GM19239 (cell line): ENCODE data around the gene ITGA1.
"Not testable (repeated sequence)": the region's sequence is repeated elsewhere in the genome, so short reads cannot be mapped to it uniquely, and the experiment has no call there.

Experiments used
- DNase-seq: peaks from one replicate; pipeline ENCODE4 v3.0.0; 2011; ENCODE audit warnings: low spot score; ENCODE audit not compliant: insufficient read length
- FAIRE-seq: peaks from 2 replicates; lab custom pipeline; 2011; peaks lifted over from hg19 to GRCh38; lab: Jason Lieb, UNC

ITGA1 gene

DNA sequence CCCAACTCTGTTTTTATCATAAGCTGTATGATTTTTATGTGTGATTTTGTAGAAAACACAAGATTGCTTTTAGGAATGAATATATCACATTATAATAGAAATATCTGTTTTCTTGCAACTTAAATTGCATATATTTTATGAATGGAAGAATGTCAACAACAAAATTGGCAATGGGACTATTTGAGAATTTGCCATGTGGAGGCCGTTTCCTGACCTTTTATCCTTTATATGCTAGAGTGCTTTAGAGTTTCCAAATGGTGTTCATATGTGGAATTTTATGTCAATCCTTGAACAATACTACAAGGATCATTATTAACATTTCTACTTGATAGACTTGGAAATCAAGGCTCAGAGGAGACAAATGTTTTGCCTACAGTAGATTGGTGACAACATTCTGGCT is 34.2 kb downstream of the ITGA1 start:
- DNase-seq = no peak
- FAIRE-seq = no peak

- no peak for FAIRE-seq
- no peak for DNase-seq
Observed at GRCh38 chr5:52822437-52822836, 34.7 kb downstream of the ITGA1 start.

- no peak for FAIRE-seq
Observed at GRCh38 chr5:52824827-52825226, 37.1 kb downstream of the ITGA1 start.

GRCh38 chr5:52825826-52826225 is 38.1 kb downstream of the ITGA1 start:
- no peak for DNase-seq
- no peak for FAIRE-seq

More at GRCh38 chr5:52824827-52825226, 37.1 kb downstream of the ITGA1 start:
- DNase-seq = no peak

DNA sequence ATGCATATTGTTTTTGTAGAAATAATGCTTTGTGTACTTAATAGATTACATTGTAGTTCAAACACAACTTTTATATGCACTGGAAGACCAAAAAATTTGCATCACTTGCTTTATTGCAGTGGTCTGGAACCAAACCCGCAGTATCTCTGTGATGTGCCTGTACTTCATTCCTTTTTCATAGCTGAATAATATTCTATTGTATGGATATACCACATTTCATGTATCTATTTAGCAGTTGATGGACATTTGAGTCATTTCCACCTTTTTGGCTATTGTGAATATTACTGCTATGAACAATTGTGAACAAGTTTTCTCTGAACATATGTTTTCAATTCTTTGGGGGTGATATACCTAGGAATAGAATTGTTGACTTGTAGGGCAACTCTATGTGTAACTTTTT is 40.1 kb downstream of the ITGA1 start:
- FAIRE-seq = no peak
- no peak for DNase-seq

DNA sequence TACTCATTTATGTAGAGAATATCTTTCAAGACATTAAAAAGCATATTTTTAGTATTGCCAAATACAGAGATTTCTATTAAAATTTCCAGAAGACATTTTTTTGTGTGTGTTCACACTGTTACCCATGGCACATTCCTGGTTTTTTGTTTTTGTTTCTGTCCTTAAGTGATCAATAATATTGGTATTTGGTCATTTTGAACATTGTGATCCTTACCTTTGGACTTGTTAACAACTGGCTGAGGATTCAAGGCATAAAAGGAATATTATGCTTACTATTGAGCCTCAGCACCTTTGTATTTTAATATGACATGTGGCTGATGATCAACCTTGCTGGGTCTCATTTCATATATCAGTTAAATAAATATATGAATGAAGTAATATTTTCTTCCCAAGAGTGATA is 41.9 kb downstream of the ITGA1 start:
- no peak for DNase-seq
- FAIRE-seq = no peak

DNA sequence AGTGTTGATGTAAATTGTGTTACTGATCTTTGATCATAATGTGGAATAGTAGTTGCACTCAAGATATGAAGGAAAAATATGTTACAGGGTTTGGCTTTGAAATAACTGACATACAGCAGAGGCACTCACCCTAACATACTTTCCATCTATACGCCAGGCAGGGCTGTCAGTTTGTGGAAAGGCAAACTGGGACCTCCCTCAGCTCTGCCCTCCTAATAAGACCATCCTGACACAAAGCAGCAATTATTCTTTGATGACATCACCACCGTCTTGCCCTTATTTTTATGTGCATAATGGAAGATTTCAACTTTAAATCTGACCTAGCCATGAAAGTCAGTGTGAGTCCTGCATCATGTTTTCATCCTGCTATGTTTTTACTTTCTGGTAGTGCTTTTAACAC is 42.9 kb downstream of the ITGA1 start:
- FAIRE-seq = no peak
- no peak for DNase-seq

- no peak for DNase-seq
- no peak for FAIRE-seq
Observed at GRCh38 chr5:52831786-52832511, 44.2 kb downstream of the ITGA1 start.

DNA sequence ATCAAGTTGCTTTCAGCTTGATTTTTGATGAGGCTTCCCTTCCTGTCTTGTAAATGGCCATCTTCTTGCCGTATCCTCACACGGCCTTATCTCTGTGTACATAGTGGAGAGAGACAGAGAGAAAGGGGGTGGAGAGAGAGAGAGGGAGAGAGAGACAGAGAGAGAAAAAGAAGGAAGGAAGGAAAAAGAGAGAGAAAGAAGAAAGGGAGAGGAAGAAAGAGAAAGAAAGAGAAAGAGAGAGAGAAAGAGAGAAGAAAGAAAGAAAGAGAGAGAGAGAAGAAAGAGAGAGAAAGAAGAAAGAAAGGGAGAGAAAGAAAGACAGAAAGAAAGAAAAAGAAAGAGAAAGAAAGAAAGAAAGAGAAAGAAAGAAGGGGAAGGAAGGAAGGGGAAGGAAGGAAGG is 46.6 kb downstream of the ITGA1 start:
- FAIRE-seq (no peak), DNase-seq (no peak)

- FAIRE-seq = no peak
- no peak for DNase-seq
Observed at GRCh38 chr5:52837068-52837467, 49.4 kb downstream of the ITGA1 start.

- DNase-seq = no peak
- FAIRE-seq = no peak
Observed at GRCh38 chr5:52837591-52838001, 49.9 kb downstream of the ITGA1 start.

DNA sequence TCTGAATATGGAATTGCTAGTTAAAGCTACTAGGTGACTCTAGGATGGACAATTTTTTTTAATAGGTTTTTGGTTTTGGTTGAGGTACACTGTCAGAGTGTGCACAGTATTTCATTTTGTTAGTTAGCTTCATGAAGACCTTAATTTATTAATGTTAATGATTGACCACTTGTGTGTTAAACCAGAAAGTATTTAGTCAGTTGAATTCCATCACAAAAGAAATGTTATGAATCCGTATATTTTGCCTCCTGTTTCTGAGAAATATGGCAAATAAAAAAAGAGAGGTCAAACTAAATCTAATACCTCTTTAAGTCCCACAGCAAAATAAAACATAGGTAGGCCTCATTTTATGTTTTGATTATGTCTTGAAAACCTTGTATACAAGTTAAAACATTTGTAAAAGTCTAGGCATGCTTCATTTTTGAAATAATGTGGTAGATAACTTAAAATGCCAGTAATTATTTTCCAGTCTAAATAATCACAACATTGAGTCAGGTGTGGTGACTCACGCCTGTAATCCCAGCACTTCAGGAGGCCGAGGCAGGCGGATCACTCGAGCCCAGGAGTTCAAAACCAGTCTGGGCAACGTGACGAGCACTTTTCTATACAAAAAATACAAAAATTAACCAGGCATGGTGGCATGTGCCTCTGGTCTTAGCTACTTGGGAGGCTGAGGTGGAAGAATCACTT is 50.8 kb downstream of the ITGA1 start:
- no peak for DNase-seq
- FAIRE-seq = no peak

DNA sequence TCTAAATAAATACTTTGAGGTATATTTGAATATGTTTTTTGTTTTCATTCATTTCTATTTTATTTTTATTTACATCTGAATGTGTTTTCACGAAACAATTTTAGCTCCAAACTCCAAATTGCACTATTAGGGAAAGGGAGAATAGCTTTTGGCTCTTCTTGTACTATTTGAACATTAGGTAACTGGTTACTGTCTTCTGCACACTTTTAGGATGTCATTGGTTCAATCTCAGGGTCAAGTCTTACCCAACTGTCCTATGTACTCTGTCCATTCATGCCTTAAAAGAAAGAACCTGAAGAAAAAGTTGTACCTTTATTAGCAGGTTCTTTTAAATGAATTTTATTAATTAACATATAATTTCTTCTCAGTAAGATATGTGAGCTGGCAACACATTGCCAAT is 51.6 kb downstream of the ITGA1 start:
- DNase-seq (no peak), FAIRE-seq (no peak)

- FAIRE-seq = no peak
- no peak for DNase-seq
Observed at GRCh38 chr5:52840277-52841050, 52.7 kb downstream of the ITGA1 start.

DNA sequence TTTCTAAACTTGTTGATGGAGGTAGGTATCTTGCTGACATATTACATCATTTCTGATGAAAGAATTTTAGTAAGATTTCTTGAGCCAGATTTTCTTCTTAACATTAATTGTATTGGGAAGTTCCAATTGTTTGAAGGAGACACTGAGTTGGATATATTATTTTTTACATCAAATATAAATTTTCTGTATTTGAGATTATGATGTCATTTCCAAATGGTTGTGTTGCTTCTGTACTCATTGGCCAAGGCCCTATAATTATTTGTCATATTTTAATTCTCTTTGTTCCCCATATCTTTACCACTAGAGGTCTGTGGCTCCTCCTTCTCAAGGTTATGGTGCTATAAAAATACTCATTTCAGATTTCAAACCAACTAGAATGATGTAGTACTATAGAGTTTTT is 53.4 kb downstream of the ITGA1 start:
- no peak for DNase-seq
- no peak for FAIRE-seq

DNA sequence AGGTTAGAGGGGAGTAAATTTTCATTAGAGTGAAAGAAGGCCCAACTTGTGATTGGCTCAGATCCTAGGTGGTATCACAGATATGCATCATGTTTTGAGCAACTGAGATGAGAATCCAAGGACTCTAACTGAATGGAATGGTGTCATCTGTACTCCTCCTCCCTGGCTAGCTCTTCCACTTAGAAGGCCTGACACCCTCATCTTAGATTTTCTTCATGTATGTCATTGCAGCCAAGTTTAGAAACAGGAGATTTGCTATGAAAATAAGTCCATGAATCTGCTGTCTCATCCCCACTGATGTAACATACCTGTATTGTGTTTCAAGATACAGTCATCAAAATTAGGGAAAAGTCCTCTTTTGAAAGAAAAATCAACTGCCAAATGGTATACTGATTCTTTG is 54.4 kb downstream of the ITGA1 start:
- no peak for FAIRE-seq

GRCh38 chr5:52844885-52845284 is 57.2 kb downstream of the ITGA1 start:
- DNase-seq (no peak), FAIRE-seq (no peak)

More for the DNA sequence above, 54.4 kb downstream of the ITGA1 start:
- no peak for DNase-seq

DNA sequence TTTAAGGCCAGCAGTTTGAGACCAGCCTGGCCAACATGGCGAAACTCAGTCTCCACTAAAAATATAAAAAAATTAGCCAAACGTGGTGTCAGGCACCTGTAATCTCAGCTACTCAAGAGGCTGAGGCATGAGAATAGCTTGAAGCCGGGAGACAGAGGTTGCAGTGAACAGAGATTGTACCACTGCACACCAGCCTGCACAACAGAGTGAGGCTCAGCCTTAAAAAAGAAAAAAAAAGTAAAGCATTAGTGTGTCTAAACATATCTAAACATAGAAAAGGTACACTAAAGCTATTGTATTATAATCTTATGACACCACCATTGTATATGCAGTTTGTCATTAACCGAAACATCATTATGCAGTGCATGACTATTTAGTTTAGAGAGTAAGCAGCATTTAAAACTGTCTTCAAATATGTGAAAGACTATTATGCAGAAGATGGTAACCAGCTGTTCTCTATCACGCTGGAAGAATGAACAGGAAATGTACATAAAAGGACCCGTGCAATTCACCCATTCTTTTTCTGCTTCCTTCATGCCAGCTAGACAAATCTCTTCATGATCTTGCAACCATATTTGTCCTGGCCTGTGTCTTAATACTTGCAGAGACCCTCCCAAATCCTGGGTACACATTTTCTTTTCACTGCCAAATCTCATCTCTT is 58.6 kb downstream of the ITGA1 start:
- DNase-seq = no peak
- no peak for FAIRE-seq

DNA sequence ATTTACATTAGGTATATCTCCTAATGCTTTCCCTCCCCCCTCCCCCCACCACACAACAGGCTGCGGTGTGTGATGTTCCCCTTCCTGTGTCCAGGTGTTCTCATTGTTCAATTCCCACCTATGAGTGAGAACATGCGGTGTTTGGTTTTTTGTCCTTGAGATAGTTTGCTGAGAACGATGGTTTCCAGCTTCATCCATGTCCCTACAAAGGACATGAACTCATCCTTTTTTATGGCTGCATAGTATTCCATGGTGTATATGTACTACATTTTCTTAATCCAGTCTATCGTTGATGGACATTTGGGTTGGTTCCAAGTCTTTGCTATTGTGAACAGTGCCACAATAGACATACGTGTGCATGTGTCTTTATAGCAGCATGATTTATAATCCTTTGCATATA is 61.0 kb downstream of the ITGA1 start:
- not testable (repeated sequence) for FAIRE-seq, DNase-seq

DNA sequence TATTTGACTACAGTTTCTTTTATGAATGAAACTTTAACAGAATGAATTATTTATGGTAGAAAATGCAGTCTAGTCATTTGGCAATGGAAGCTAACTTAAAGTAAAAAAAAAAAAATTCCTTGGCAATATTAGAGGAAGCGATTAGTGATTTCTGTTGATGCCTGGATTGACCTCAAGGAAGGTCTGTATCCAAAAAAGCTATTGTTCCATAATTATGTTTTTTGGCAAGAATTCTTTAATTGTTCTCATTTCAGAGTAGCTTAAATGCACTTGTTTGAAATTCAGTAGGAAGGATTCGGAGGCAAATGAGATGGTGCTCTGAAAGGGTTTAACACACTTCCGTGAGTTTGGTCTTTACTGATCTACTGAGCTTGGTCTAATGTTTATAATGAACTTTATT is 61.8 kb downstream of the ITGA1 start:
- no peak for DNase-seq
- FAIRE-seq = no peak

DNA sequence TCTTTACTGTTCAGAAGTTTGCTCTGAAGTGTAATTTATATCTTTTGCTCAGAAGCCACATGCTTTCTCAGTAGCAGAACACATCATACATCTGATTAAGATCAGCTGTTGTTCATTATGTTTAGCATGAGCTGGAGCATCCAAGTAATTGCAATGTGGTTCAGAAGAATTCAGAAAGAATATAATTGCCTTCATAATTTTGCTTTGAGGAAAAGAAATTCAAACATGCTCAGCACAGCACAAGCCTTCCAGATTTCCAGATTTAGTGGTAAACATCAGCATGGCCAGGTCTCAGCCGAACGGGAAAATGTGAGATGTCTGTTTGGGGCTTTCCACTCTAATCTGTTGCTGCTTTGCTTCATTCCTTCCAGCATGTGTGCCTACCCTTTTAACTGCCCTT is 65.9 kb downstream of the ITGA1 start:
- DNase-seq (no peak), FAIRE-seq (no peak)
